ENCODE measurements around the gene CUX1.
"Not testable (repeated sequence)": the region's sequence is repeated elsewhere in the genome, so short reads cannot be mapped to it uniquely, and the experiment has no call there.

The CUX1 gene

DNA sequence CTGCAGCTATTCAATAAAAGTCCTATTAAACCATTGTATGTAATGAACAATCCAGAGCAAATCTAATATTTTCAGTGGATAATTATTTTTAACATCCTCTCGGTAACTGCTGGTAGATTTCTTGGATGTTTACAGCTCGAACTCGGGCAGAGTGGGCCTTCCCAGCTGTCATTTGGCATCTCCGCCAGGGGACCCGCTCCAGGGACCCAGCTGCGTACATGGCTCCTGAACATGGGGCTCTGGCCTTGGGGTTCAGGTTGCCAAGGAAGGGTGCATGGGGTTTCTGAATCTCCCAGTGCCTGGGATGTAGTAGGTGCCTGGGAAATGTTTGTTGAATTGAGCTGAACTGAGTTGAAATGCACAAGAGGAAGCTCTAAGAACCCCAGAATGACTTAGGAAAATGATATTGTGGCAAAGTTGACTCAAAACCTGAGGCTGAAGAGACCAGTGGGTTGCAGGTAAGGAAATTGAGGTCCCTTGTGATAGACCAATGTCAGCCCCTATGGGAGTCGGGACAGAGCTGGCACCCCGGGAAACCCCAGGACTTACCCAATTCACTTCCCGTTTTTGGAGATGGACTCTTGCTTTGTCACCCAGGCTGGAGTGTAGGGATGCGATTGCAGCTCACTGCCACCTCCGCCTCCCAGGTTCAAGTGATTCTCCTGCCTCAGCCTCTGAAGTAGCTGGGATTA is 228.4 kb downstream of the CUX1 start:
- no peak for DNase-seq (ENCODE audit: low read depth in 2 of 2)

DNA sequence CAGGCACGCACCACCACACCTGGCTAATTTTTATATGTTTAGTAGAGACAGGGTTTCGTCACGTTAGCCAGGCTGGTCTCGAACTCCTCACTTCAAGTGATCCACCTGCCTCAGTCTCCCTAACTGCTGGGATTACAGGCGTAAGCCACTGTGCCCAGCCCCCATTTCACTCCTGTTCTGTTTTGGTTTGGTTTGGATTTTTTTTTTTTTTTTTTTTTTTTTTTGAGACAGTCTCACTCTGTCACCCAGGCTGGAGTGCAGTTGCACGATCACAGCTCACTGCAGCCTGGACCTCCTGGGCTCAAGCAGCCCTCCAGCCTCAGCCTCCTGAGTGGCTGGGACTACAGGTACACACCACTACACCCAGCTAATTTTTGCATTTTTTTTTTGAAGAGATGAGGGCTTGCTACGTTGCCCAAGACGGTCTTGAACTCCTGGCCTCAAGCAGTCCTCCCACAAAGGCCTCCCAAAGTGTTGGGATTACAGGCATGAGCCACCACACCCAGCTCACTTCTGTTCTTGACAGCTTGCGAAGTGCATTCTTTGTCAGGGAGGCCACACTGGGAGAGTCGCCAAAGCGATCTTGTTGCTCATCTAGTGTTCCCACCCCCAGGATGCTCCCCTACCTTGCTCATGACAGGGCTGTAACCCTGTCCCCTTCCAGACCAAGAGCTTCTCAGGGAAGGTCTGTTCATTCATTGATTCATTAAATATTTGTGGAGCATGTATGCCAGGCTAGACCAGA is 229.1 kb downstream of the CUX1 start:
- DNase-seq (ENCODE audit: low read depth in 2 of 2): no peak

DNA sequence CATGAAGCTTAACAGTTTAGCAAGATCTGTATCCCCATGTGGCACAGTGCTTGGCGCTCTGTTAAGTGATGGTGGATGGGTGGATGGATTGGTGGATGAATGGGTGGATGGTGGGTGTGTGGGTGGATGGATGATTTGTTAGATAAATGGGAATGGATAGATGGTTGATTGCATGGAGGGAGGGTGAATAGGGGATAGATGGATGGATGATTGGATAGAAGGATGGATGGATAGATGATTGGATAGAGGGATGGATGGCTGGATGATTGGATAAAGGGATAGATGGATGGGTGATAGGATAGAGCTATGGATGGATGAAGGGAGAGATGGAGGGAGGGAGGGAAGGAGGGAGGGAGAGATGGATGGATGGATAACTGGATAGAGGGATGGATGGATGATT is 229.7 kb downstream of the CUX1 start:
- no peak for DNase-seq (ENCODE audit: low read depth in 2 of 2)

DNA sequence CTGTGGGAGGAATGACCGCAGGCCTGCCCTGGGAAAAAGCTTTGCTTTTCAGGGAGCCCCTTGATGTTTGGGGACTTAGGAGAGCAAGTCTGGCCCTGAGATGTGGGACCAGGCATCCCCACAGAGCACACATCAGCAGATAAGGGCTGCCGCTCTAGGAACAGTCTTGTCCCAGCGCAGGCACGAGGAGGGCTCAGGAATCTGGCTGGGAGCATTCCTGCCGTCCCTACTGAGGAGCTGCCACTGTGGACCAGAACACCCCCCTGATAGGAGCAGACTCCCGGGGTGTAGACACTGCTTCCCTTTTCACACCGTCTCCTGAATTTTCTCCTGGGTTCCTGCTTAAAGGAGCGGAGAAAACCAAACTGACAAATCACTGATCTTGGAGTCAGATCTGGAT is 232.3 kb downstream of the CUX1 start:
- DNase-seq (ENCODE audit: low read depth in 2 of 2): no peak

DNA sequence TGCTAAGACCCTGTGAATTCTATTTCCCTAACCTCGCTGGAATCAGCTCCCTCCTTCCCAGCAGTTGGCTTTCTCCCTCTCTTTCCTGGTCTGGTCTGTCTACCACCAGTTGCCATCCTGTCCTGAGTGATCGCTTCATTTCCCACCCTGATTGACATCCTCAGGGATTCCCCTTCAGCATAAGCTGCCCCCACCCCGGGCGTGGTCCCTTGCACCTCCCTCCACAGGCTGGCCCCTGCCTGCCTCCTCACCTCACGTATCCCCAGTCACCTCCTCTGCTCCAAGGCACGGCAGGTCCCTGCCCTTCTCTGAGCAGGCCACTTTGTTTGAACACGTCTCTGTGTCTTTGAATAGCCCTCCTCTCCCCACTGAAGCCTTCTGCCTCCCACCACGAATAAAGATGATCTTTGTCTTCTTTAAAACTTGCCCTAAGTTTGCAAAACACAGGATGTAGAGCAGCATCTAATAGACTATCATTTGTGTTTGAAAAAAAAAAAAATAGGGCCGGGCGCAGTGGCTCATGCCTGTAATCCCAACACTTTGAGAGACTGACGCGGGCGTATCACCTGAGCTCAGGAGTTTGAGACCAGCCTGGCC is 233.5 kb downstream of the CUX1 start:
- no peak for DNase-seq (ENCODE audit: low read depth in 2 of 2)

DNA sequence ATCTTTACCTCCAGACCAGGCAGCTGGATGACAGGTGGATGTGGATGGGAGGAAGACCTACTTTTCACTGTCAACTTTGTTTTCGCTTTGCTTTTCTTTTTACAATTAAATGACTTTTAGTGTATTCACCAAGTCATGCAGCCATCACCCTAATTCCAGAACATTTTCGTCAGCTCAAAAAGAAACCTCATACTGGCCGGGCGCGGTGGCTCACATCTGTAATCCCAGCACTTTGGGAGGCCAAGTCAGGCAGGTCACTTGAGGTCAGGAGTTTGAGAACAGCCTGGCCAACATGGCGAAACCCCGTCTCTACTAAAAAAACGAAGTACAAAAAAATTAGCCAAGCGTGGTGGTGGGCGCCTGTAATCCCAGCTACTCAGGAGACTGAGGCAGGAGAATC is 234.3 kb downstream of the CUX1 start:
- not testable (repeated sequence) for DNase-seq (ENCODE audit: low read depth in 2 of 2)

DNA sequence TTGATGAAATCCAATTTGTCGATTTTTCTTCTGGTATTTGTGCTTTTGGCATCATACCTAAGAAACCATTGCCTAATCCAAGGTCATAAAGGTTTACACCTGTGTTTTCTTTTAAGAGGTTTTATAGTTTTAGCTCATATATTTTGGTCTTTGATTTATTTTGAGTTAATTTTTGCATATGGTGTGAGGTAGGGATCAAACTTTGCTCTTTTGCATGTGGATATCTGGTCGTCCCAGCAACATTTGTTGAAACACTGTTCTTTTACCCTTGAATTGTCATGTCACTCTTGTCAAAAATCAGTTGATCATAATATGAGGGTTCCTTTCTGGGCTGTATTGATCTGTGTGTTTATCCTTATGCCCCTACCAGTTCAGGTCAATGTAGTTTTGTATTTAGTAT is 236.7 kb downstream of the CUX1 start:
- DNase-seq (ENCODE audit: low read depth in 2 of 2): no peak

DNA sequence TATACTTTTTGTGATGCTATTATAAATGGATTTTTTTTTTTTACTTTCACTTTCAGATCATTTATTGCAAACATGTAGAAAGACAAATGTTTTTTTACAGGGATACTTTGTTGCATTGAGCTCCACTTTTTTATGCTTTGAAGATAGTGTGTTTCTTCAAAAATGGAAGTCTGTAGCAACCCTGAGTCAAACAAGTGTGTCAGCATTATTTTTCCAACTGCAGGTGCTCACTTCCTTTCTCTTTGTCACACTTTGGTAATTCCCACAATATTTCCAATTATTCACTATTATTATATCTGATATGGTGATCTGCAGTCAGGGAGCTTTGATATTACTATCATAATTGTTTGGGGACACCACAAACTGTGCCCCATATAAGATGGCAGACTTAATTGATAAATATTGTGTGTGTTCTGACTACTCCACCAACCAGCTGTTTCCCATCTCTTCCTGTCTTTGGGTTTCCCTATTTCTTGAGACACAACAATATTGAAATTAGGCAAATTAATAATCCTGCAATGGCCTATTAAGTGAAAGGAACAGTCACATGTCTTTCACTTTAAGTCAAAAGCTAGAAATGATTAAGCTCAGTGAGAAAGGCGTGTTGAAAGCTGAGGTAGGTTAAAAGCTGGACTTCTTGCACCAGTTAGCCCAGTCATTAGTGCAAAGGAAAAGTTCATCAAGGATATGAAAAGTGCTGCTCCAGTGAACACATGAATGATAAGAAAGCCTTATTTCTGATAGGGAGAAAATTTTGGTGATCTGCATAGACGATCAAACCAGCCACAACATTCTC is 238.0 kb downstream of the CUX1 start:
- no peak for DNase-seq (ENCODE audit: low read depth in 2 of 2)

DNA sequence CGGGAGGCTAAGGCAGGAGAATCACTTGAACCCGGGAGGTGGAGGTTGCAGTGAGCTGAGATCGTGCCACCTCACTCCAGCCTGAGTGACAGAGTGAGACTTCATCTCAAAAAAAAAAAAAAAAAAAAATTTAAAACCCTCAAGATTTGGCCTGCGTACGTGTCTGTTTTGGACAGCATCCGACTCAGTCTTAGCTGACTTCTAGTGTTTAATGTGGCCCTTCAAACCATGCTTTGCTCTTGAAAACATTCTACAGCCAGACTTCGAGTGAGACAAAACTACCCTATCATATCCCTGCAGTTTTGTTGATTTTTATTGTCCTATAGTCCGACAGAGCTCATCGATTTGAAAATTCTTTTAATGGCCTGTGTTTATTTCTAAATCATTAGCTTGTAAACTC is 242.1 kb downstream of the CUX1 start:
- no peak for DNase-seq (ENCODE audit: low read depth in 2 of 2)

DNA sequence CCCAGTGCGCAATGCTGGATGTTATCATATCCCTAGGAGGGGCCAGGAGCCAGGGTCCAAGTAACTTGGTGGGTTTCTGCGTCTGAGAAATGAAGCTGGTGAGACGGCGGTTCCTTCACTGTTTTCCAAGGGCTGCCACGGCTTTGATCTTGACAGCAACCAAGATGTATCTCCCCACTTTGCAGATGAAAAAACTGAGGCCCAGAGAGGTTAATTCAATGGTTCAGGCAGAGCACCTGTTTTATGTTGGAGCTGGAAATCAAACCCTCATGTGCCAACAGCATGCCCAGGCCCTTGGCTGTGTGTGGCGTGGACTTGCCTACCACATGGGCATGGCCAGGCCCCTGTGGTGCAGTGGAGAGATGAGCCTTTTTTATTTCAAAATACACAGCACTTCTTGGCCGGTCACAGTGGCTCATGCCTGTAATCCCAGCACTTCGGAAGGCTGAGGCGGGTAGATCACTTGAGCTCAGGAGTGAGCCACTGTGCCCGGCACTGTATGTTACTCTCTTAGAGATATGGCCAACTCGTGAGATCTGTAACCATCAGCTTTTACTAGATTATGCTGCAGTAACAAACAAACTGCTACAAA is 244.0 kb downstream of the CUX1 start:
- DNase-seq (ENCODE audit: low read depth in 2 of 2): no peak

DNA sequence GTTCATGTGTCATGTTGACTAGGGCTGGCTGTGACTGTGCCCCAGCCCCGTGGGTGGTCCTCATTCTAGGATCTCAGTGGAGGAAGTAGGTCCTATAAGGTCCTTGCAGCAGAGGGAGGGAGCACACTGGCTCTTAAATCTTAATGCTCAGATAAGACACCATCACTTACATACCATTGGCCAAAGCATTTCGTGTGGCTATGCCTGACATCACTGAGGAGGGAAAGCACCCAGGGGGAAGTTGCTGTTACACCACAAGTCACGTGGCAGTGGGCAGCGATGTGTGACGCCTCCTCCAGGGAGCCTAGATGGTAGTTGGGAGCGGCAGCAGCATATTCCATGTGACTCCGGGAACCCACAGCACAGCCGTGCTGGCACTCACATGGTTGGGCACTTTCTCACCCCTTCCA is 244.6 kb downstream of the CUX1 start:
- DNase-seq (ENCODE audit: low read depth in 2 of 2): no peak

DNA sequence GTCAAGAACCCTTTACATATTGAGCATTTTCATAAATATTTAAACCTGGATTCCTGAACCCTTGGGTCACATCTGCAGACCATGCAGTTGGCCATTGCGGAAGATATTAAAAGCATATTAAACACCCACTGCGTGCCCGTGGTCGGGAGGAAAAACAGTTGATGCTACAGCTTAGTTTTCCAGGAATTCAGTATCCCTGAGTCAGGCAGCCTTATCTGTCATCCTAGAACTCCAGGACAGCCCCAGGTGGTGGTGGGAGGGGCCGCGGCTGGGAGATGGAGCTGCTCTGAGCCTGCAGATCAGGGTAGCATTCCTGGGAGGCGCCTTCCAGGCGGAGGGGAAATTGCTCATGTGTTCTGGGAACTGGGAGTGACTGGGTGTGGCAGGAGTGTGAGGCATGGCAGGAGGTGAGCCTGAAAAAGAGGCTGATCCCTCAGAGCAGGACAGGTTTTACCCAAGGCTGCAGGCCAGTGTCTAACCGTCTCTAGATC is 246.3 kb downstream of the CUX1 start:
- DNase-seq (ENCODE audit: low read depth in 2 of 2): no peak

DNA sequence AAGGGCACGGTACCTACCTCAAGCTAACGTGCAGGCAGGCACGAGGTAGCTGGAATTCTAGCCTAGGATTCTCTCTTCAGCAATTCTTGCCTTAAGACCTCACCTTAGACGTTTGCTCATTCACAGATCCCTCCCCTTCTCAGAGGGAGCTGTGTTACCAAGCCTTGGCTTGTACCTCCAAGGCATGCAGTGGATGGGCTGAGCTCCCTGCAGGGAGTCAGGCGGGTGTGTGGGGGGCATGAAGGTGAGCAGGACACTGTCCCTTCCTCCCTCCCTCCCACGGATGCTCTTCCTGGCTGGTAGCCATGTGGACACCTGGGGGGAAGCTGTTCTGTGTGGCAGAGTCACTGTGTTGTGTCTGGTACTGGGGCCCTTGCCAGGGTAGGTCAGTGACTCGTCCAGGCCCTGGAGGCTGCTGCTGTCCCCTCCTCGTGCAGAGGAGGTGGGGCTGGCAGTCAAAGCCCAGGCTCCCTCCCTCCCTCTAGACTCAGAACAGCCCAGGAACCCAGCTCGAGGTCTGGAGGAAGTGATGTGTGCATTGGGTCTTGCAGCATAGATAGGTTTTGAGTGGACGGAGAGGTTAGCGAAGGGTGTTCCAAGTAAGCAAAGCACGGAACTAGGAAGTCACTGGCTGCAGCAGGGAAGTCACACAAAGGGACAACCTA is 247.1 kb downstream of the CUX1 start:
- no peak for DNase-seq (ENCODE audit: low read depth in 2 of 2)

DNA sequence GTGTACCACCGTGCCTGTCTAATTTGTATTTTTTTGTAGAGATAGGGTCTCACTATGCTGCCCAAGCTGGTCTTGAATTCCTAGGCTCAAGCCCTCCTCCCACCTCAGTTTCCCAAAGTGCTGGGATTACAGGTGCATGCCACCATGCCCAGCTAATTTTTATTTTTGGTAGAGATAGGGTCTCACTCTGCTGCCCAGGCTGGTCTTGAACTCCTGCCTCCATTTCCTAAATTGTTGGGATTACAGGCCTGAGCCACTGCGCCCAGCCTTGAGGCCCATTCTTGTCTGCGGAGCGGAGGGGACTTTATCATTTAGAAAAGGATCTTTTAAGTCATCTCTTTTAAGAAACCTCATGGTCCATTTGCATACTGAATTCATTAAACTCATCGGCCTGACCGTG is 247.8 kb downstream of the CUX1 start:
- DNase-seq (ENCODE audit: low read depth in 2 of 2): no peak

DNA sequence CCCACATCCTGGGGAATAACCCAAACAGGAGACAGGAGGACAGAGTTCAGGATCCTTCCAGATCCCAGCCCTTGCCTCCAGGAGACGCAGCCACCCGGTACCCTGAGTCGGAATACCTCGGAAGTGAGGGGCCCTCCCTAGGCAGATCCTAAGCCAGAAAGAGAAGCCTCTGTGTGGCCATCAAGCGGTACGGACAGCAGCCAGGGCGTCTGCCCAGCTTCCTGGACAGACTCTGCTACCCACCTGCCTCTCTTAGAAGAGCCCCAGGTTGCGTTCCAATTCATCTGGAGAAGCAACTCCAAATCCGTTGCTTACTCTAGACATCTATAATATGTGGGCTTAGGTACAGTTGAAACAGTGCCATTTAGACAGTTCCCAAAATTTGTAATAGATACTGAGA is 249.1 kb downstream of the CUX1 start:
- no peak for DNase-seq (ENCODE audit: low read depth in 2 of 2)

DNA sequence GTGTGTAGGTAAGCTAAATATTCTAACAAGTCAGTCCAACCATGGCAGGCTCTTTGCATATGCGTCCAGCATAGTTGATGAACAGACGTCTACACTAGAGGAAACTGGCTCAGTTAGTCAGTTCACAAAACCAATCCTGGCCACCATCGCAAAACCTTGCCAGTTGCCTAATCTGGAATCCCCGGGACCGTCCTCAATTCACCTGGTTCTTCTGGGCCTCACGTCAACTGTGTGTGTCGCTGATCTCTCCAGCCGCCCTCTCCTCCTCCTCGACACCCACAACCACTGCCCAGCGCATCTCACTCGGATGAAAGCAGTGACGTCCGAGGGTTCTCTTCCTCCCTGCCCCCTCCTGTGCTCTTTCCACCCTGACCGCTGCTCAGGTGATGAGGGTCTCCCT is 251.4 kb downstream of the CUX1 start:
- no peak for DNase-seq (ENCODE audit: low read depth in 2 of 2)

DNA sequence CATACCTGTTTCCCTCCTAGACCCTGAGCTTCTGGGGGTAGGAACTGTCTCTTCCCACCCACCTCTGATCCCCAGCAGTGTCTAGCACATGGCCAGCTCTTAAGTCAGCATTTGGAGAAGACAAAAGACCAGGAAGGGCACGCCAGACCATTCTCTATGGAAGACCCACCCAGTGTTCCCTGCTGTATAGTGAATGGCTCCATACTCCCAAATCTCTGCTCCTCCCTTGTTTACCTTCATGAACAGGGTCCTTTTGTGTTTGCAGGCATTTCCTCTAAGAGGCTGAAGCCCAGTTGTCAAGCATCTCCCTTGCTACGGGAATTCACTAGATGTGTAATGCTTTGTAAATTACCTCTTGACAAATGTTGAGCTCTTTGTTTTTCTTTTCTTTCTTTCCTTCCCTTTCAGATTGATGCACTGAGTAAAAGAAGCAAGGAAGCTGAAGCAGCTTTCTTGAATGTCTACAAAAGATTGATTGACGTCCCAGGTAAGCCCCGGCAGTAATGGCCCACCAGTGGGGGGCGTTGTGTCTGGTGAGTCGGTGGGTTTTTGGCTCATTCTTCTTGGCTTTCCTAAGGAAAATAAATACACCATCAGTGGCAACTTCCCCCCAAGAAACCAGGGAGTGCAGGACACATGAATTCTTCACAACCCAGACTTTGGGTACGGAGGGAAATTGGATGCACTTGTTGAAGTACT is 252.7 kb downstream of the CUX1 start:
- no peak for DNase-seq (ENCODE audit: low read depth in 2 of 2)

DNA sequence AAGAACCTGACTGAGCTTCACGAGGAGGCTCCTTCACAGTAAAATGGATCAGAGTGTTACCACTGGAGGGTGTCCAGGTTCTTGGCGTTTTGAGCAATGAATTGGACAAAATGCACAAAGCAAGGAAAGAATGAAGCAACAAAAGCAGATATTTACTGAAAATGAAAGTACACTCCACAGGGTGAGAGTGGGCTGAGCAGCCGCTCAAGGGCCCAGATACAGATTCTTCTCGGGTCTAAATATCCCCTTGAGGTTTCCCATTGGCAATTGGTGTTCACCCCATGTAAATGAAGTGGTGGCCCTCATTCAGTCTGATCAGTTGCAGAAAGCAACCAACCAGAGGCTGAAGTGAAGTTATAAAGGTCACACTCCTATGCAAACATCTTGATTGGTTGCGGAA is 254.6 kb downstream of the CUX1 start:
- DNase-seq (ENCODE audit: low read depth in 2 of 2): no peak

DNA sequence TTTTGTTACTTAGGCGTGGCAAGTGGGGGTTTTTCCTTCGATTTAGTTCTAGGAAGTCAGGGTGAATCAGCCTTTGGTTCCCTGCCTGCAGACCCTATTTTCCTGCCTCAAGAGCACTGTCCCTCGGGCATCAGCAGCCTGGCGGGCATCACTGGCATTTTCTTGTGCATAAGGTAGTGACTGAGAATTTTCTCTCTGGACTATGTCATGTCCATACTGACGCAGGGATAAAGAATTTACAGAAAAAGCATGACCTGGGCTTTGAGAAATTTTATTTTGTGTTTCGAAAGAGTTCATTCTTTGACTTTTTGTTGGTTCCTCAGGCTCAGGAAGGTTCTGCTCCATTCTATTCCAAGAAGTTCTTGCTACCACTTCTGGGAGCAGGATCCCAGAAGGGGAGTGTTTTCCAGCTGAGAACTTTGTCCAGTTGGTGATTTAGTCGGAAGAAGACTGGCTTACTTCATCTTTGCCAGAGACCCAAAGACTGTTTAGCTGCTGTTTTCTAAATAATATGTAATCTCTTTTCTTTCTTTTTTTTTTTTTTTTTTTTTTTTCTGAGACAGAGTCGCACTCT is 255.3 kb downstream of the CUX1 start:
- no peak for DNase-seq (ENCODE audit: low read depth in 2 of 2)

Measured in stimulated activated CD8-positive, alpha-beta memory T cell treated with anti-CD3 and anti-CD28 coated beads, Interleukin-2, amount 100 ng/mL, for 1 hour (primary cell).